ENCODE results near the gene RTEL1. TPM values are rescaled to one million over a fixed set of nuclear protein-coding genes. Genes with fewer than 3 reads are reported as not detected.
"Not testable (repeated sequence)": the region's sequence is repeated elsewhere in the genome, so short reads cannot be mapped to it uniquely, and the experiment has no call there.

Gene RTEL1
- total RNA-seq, 4 donors from 2014 or later: 28.2 to 62.4 (median 46.7) TPM

DNA sequence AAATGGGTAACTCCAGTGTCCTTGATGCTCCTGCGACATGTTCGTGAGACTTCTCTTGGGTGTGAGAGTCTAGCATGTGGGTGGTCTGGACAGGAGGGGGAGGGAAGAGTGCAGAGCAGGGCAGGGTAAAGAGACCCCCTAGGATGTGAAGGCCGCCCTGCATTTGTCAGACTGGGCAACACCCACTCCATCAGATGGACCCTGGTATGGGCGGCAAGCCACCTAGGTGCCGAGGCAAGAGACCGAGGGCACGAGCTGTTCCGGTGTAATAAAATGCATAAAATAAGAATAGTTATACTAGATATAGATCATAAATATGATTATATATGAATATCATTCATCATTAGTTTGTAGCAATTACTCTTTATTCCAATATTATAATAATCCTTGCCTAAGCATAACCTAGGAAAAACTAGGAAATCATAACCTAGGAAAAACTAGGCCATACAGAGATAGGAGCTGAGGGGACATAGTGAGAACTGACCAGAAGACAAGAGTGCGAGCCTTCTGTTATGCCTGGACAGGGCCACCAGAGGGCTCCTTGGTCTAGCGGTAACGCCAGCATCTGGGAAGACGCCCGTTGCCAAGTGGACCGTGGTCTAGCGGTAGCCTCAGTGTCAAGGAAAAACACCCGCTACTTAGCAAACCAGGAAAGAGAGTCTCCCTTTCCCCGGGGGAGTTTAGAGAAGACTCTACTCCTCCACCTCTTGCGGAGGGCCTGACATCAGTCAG is 44.1 kb upstream of the RTEL1 start:
- H3K27ac ChIP-seq; H3K4me3 ChIP-seq; H3K9me3 ChIP-seq; H3K27me3 ChIP-seq; H3K4me1 ChIP-seq; DNase-seq (ENCODE audit: low spot score in 2 of 2): not testable (repeated sequence)
- 83% methylated on average over 16 to 18 of the region's 18 CpGs for WGBS, 2 donors
- peaks cover 0 to 58% (median 11%) of the 10 kb centered on the region in 3 donors for H3K36me3 ChIP-seq
- TF ChIP-seq, protein P1, sequence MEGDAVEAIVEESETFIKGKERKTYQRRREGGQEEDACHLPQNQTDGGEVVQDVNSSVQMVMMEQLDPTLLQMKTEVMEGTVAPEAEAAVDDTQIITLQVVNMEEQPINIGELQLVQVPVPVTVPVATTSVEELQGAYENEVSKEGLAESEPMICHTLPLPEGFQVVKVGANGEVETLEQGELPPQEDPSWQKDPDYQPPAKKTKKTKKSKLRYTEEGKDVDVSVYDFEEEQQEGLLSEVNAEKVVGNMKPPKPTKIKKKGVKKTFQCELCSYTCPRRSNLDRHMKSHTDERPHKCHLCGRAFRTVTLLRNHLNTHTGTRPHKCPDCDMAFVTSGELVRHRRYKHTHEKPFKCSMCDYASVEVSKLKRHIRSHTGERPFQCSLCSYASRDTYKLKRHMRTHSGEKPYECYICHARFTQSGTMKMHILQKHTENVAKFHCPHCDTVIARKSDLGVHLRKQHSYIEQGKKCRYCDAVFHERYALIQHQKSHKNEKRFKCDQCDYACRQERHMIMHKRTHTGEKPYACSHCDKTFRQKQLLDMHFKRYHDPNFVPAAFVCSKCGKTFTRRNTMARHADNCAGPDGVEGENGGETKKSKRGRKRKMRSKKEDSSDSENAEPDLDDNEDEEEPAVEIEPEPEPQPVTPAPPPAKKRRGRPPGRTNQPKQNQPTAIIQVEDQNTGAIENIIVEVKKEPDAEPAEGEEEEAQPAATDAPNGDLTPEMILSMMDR (IDR thresholded peaks at IDR 0.05): peak in 3 of 5 experiments; percentile 9 to 42 (median 13)

DNA sequence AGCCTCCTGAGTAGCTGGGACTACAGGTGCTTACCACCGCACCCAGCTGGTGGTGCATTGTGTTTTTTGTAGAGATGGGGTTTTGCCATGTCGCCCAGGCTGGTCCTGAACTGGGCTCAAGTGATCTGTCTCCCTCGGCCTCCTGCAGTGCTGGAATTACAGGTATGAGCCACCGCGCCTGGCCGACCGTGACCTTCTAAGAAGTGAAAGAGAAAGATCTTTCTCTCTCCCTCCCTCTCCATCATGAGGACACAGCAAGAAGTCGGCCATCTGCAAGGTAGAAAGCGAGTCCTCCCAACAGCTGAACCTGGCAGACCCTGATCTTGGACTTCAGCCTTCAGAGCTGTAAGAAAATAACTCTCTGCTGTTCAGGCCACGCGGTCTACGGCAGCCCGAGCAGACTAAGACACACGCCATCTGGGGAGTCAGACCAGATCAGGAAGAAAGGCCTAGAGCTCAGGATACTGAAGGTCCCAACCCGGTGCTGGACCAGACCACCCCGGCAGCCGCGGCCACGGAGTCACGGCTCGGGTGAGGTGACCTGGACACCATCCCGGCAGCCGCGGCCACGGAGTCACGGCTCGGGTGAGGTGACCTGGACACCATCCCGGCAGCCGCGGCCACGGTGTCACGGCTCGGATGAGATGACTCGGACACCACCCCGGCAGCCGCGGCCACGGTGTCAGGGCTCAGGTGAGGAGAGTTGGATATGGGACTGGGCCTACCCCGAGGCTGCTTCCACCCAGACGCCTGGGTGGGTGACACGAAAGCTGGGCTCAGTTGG is 40.8 kb upstream of the RTEL1 start:
- peaks cover 0 to 55% (median 11%) of the 10 kb centered on the region in 3 donors for H3K36me3 ChIP-seq

DNA sequence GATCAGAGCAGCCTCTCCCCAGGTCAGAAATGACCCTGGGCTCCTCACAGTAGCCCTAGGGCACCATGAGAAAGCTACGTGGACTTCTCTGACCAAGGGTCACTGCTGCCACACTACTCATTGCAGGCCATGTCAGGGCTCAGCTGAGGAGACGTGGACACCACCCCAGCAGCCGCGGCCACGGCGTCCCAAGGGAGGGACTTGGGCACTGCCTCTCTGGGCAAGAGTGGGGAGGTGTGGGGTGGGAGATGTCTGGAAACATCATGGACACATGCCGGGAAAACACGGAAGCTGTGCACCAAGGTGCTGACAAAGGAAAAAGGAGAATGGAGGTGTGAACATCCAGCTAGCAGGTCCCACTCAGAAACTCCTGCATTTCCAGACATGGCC is 40.2 kb upstream of the RTEL1 start:
- no peak overlapping the region for H3K4me3 ChIP-seq
- TF ChIP-seq EP300 (IDR thresholded peaks at IDR 0.05) (no peak), POLR2A (IDR thresholded peaks at IDR 0.05) (no peak)
- TF ChIP-seq, protein P1 (IDR thresholded peaks at IDR 0.05): no peak
- no peak for DNase-seq (ENCODE audit: low spot score in 2 of 2)
- no peak overlapping the region for H3K27ac ChIP-seq
- H3K9me3 ChIP-seq: no peaks in the 10 kb centered on the region
- WGBS, 2 donors: 84 to 86% methylated on average over 8 of the region's 8 CpGs
- H3K4me1 ChIP-seq: peaks cover 0 to 18% (median 0%) of the 10 kb centered on the region in 4 donors
- no peaks in the 10 kb centered on the region for H3K27me3 ChIP-seq
- H3K36me3 ChIP-seq: peaks cover 0 to 58% (median 11%) of the 10 kb centered on the region in 3 donors

More for the DNA sequence above, 40.8 kb upstream of the RTEL1 start:
- H3K27ac ChIP-seq: no peak overlapping the region
- WGBS, 2 donors: 92 to 95% methylated on average over 31 to 41 of the region's 41 CpGs
- peaks cover 0 to 18% (median 0%) of the 10 kb centered on the region in 4 donors for H3K4me1 ChIP-seq
- H3K4me3 ChIP-seq: no peak overlapping the region
- TF ChIP-seq EP300 (IDR thresholded peaks at IDR 0.05) (no peak), POLR2A (IDR thresholded peaks at IDR 0.05) (no peak)
- TF ChIP-seq, protein P1 (IDR thresholded peaks at IDR 0.05): no peak
- H3K9me3 ChIP-seq: no peaks in the 10 kb centered on the region
- H3K27me3 ChIP-seq: no peaks in the 10 kb centered on the region
- no peak for DNase-seq (ENCODE audit: low spot score in 2 of 2)

DNA sequence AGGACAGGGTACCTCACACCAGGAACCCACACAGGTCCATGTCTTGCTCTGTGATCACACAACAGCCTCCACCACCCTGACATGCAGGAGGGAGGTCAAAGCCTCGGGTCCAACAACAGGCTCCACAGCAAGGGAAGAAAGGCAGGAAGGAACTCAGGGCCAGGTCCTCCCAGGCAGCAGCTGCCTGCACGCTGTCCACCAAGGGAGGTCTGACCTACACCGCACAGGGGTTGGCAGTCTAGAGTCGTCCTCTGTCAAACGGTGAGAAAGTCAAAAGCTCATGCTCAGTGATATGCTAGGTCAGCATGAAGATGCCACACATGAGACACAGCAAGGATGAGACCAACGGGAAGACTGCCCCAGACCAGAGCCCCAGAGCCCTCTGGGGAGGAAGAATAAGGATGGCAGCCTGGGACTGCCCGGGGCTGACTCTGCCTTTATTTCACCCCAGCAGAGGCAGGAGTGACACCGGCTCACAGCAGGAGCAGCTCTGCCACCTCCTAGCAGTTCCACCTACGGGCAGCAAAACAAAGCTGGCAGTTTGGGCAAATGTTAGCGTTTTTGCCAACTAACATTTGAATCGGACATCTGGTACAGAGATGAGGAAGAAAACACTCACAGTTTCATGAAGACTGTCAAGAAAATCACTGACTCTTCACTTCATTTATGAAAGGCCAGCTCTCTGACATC is 39.7 kb upstream of the RTEL1 start:
- H3K27me3 ChIP-seq: no peaks in the 10 kb centered on the region
- DNase-seq (ENCODE audit: low spot score in 2 of 2): no peak
- no peak overlapping the region for H3K27ac ChIP-seq
- peaks cover 0 to 18% (median 0%) of the 10 kb centered on the region in 4 donors for H3K4me1 ChIP-seq
- peaks cover 0 to 59% (median 11%) of the 10 kb centered on the region in 3 donors for H3K36me3 ChIP-seq
- no peaks in the 10 kb centered on the region for H3K9me3 ChIP-seq
- TF ChIP-seq, protein P1 (IDR thresholded peaks at IDR 0.05): no peak
- no peak for TF ChIP-seq POLR2A (IDR thresholded peaks at IDR 0.05)
- no peak for TF ChIP-seq EP300 (IDR thresholded peaks at IDR 0.05)
- 80% methylated on average over 11 of the region's 11 CpGs for WGBS, 2 donors
- no peak overlapping the region for H3K4me3 ChIP-seq

Data from tibial nerve (tissue), 4 donors.